H1 (cell line): ENCODE data around the gene RIN3. TPM values are rescaled to one million over a fixed set of nuclear protein-coding genes. Genes with fewer than 3 reads are reported as not detected.

Experiments used
- ATF2 ChIP-seq: IDR thresholded peaks from 2 replicates; pipeline ENCODE4 v1.6.1; 2012; ENCODE audit warnings: low read length, inconsistent platforms
- FOSL1 ChIP-seq: IDR thresholded peaks from 2 replicates; pipeline ENCODE4 v1.6.1; 2011; ENCODE audit warnings: mild to moderate bottlenecking, low read depth, low read length, moderate library complexity; ENCODE audit not compliant: insufficient read depth
- PHF8 ChIP-seq: fragments of 200-600 bp; sonication (generic); conservative IDR thresholded peaks from 2 replicates; pipeline ENCODE4 v1.7.1; 2012; ENCODE audit warnings: low read depth, mild to moderate bottlenecking, inconsistent platforms, low read length, moderate library complexity
- POU5F1 ChIP-seq: IDR thresholded peaks from 2 replicates; pipeline ENCODE4 v1.6.1; 2011; ENCODE audit warnings: low read depth, mild to moderate bottlenecking, low read length, moderate library complexity
- SAP30 ChIP-seq: fragments of 300-600 bp; sonication (generic); IDR thresholded peaks from 2 replicates; pipeline ENCODE4 v1.7.1; 2012; ENCODE audit warnings: low read length, moderate library complexity, mild to moderate bottlenecking, inconsistent platforms; ENCODE audit not compliant: insufficient read depth, insufficient replicate concordance
- SRF ChIP-seq: IDR thresholded peaks from 2 replicates; pipeline ENCODE4 v1.6.1; 2011; ENCODE audit warnings: mild to moderate bottlenecking, low read depth, low read length, moderate library complexity
- polyA plus RNA-seq, 7 experiments: library from polyadenylated mRNA; depleted of rRNA in 3 of 7; stranded (reverse) in 5 of 7; unstranded in 2 of 7; fragments of >200 nt in 5 of 7; fragments of 200-250 nt in 2 of 7; gene quantifications; 1 replicate in 5 of 7; 2 replicates in 1 of 7; 4 replicates in 1 of 7; pipeline versions ENCODE4 v1.2.1 to v1.2.3, GENCODE V29; 2011 to 2013; ENCODE audit warnings: missing spikeins in 2 of 7, mixed read lengths in 2 of 7
- total RNA-seq: library from RNA; stranded (reverse); fragmentation: NEBNext Ultra II Directional; extraction: Animal tissue kit (Norgen Biotek cat#: 25700); gene quantifications from 2 replicates; pipeline ENCODE4 v1.2.1, GENCODE V29; 2021
- TF ChIP-seq, protein P1 (sequence below), 3 experiments: IDR thresholded peaks; 1 replicate in 2 of 3; 2 replicates in 1 of 3; pipeline versions ENCODE4 v1.5.1 to v1.6.1; 2011; ENCODE audit warnings: low read length in 3 of 3, mild to moderate bottlenecking in 3 of 3, inconsistent platforms in 2 of 3, low read depth in 1 of 3, moderate library complexity in 1 of 3; ENCODE audit not compliant: insufficient read depth in 1 of 3; ENCODE audit errors: control extremely low read depth in 1 of 3

RIN3 gene
- total and polyA plus RNA-seq, 2 of the 8 experiments (the other 6 are each of a cell fraction or from before 2014, with no cell fraction given), result 0.59 to 1.5 TPM

DNA sequence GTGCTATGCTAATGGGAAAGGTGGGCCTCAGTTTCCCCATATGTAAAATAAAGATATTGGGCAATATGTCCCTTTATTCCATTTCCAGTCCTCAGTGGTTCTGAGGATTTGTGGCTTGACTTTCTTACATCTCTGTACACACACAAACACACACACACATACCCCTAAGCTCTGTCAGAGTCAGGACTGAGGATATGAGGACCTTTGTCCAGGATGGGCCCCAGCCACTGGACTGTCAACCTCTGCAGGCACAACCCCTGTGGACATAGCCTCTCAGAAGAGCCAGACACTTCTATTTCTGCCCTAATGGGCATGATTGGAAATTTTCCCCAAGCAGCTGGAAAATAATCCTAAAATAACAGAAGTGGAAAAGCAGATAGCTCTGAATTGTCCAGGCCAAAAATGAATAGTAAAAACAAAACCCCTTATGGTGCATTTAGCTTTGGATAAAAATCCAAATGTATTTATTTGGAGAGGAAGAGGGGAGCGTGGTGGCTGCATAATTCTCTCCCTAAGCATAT is 50.2 kb downstream of the RIN3 start (continued):
- TF ChIP-seq, protein P1, sequence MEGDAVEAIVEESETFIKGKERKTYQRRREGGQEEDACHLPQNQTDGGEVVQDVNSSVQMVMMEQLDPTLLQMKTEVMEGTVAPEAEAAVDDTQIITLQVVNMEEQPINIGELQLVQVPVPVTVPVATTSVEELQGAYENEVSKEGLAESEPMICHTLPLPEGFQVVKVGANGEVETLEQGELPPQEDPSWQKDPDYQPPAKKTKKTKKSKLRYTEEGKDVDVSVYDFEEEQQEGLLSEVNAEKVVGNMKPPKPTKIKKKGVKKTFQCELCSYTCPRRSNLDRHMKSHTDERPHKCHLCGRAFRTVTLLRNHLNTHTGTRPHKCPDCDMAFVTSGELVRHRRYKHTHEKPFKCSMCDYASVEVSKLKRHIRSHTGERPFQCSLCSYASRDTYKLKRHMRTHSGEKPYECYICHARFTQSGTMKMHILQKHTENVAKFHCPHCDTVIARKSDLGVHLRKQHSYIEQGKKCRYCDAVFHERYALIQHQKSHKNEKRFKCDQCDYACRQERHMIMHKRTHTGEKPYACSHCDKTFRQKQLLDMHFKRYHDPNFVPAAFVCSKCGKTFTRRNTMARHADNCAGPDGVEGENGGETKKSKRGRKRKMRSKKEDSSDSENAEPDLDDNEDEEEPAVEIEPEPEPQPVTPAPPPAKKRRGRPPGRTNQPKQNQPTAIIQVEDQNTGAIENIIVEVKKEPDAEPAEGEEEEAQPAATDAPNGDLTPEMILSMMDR (IDR thresholded peaks at IDR 0.05; ENCODE audit: control extremely low read depth in 1 of 3, insufficient read depth in 1 of 3, low read depth in 1 of 3, low read length in 3 of 3), result no peak
- TF ChIP-seq SRF, result no peak
- TF ChIP-seq PHF8, result no peak
- no peak for TF ChIP-seq FOSL1
- TF ChIP-seq SAP30, result no peak
- no peak for TF ChIP-seq POU5F1
- no peak for TF ChIP-seq ATF2
